ENCODE measurements around the gene TPH2. TPM values are rescaled to one million over a fixed set of nuclear protein-coding genes. Genes with fewer than 3 reads are reported as not detected.

TPH2 gene
- total RNA-seq, 1 experiment from 2014 or later: 0.11 TPM

DNA sequence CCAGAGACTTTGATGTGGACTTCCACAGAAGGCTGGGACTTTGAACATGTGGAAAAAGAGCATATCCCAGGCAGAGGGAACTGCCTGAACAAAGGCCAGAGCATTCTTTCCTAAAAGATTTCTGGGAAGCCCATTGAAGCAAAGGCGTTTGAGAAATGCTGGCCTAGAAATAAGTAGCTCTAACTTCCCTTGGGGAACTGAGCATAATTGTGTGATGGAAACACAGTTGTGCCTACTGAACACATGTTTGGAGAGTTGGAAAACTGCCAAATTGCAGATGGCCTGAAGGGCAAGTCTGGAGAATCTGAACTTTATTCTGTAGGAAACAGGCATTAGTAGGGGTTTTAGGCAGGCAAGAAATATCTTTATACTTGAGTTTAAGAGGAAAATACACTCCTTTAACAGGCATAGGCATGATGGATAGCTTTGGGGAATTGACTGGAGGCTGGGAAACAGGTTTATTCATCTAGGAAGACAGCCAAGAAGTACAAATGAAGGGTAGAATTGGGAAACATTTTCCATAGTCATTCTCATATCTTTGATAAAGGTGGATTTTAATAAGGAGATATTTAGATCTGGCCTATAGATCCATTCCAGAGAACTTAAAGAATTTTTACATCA, 134.1 kb downstream of the TPH2 start:
- H3K9me3 ChIP-seq (replicated peaks): no peaks in the 10 kb centered on the region
- H3K36me3 ChIP-seq: no peaks in the 10 kb centered on the region
- no peak overlapping the region for H3K4me3 ChIP-seq
- H3K4me1 ChIP-seq (replicated peaks): no peaks in the 10 kb centered on the region
- no peak overlapping the region for H3K27ac ChIP-seq
- H3K27me3 ChIP-seq (replicated peaks): no peaks in the 10 kb centered on the region
- no peak for DNase-seq (ENCODE audit: low read depth in 1 of 2, low spot score in 2 of 2)

DNA sequence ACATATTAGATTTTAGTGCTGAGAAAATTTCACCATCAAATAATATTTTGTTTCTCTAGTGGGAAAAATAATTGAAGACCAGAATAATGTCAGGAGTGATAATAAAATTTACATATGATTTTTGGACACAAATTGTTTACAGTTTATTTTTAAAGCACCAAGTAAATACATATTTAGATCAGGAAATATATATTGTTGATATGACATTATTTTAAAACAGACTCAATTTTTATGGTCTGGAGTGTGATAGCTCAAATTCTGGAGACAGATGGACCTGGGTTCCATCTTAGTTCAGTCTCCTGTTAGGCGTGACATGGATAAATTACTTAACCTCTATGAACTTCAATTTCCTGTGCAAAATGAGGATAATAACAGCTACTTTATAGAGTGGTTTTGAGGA, 135.4 kb downstream of the TPH2 start:
- Histone ChIP-seq H3K4me1 (replicated peaks) (no peaks in the 10 kb centered on the region), H3K9me3 (replicated peaks) (no peaks in the 10 kb centered on the region)

GRCh38 chr12:72074956-72075355, 136.3 kb downstream of the TPH2 start:
- H3K4me3 ChIP-seq: no peak overlapping the region
- no peak for DNase-seq (ENCODE audit: low read depth in 1 of 2, low spot score in 2 of 2)
- H3K27me3 ChIP-seq (replicated peaks): no peaks in the 10 kb centered on the region

More for the DNA sequence above, 135.4 kb downstream of the TPH2 start:
- Histone ChIP-seq H3K36me3 (no peaks in the 10 kb centered on the region), H3K27me3 (replicated peaks) (no peaks in the 10 kb centered on the region), H3K4me3 (no peak overlapping the region), H3K27ac (no peak overlapping the region)
- DNase-seq (ENCODE audit: low read depth in 1 of 2, low spot score in 2 of 2): no peak

DNA sequence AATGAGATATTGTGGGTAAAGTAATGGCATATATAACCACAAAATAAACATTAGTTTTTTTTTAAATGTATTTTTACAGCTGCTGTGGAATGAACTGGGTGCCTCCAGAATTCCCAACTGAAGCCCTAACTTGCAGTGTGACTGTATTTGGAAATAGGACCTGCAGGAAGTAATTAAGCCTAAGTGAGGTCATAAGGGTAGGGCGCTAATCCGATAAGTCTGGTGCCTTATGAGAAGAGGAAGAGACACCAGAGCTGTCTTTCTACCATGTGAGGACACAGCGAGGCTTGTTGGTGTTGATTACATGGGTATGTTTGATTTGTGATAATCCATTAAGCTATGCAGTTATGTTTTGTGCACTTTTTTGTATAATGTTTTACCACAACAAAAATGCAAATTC, 136.8 kb downstream of the TPH2 start:
- H3K27me3 ChIP-seq (replicated peaks): no peaks in the 10 kb centered on the region
- no peaks in the 10 kb centered on the region for H3K4me1 ChIP-seq (replicated peaks)
- H3K36me3 ChIP-seq: no peaks in the 10 kb centered on the region
- no peak for DNase-seq (ENCODE audit: low read depth in 1 of 2, low spot score in 2 of 2)
- H3K27ac ChIP-seq: no peak overlapping the region
- no peak overlapping the region for H3K4me3 ChIP-seq
- H3K9me3 ChIP-seq (replicated peaks): no peaks in the 10 kb centered on the region

More at GRCh38 chr12:72074956-72075355, 136.3 kb downstream of the TPH2 start:
- no peaks in the 10 kb centered on the region for H3K36me3 ChIP-seq
- no peaks in the 10 kb centered on the region for H3K9me3 ChIP-seq (replicated peaks)
- H3K4me1 ChIP-seq (replicated peaks): no peaks in the 10 kb centered on the region
- H3K27ac ChIP-seq: no peak overlapping the region

- no peaks in the 10 kb centered on the region for H3K36me3 ChIP-seq
- H3K9me3 ChIP-seq (replicated peaks): no peaks in the 10 kb centered on the region
- H3K27ac ChIP-seq: no peak overlapping the region
- H3K27me3 ChIP-seq (replicated peaks): no peaks in the 10 kb centered on the region
- no peaks in the 10 kb centered on the region for H3K4me1 ChIP-seq (replicated peaks)
- DNase-seq (ENCODE audit: low read depth in 1 of 2, low spot score in 2 of 2): no peak
- H3K4me3 ChIP-seq: no peak overlapping the region
Observed at GRCh38 chr12:72075891-72076557, 137.4 kb downstream of the TPH2 start.

DNA sequence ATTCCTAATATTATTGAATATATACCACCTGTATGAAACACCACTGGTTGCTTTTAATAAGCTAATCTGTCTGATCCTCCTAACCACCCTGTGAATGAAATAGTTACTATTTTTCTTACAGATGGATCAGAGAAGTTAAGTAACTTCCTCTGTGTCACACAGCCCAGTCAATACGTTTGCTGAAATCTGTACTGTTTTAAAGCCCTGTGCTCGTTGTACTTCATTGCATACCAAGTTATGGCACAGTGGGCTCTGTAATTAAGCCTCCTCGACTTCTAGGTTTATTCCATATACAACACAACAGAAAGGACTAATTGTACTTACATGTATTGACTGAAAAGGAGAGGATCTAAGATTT, 137.9 kb downstream of the TPH2 start:
- no peak for DNase-seq (ENCODE audit: low read depth in 1 of 2, low spot score in 2 of 2)
- H3K4me1 ChIP-seq (replicated peaks): no peaks in the 10 kb centered on the region
- H3K9me3 ChIP-seq (replicated peaks): no peaks in the 10 kb centered on the region
- no peak overlapping the region for H3K27ac ChIP-seq
- no peak overlapping the region for H3K4me3 ChIP-seq
- H3K27me3 ChIP-seq (replicated peaks): no peaks in the 10 kb centered on the region
- H3K36me3 ChIP-seq: no peaks in the 10 kb centered on the region

DNA sequence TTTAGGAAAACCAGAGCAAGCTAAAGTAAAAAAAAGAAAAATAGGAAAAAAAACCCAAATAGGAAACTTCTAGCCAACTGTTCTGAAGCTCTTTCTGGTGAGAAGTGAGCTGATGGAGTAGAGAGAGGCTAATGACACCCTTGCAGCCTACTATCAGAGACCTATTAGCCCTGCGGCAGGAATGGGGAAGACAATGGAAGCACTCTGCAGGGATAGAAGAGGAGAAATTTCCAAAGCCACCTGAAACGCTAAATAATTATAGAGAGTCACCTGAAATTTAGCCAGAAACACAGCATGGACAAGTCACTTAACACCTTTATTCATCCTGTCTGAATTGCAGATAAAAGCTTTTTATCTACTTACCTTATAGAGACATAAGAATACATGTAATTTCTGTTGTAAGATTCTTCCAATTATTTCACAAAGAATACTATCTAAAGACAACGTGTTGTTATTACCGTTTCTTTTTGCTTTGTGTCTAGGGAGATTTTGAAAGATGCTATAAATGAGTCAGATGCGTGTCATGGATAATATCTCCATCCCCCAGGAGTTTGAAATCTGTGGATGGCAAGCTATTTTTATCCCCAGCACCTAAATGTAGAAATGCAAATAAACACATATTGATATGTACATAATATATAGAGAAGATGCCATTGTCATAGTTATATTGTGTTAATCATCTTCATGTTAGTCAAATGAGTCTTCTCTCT, 138.6 kb downstream of the TPH2 start:
- Histone ChIP-seq H3K4me3 (no peak overlapping the region), H3K36me3 (no peaks in the 10 kb centered on the region), H3K9me3 (replicated peaks) (no peaks in the 10 kb centered on the region), H3K27me3 (replicated peaks) (no peaks in the 10 kb centered on the region), H3K4me1 (replicated peaks) (no peaks in the 10 kb centered on the region), H3K27ac (no peak overlapping the region)
- no peak for DNase-seq (ENCODE audit: low read depth in 1 of 2, low spot score in 2 of 2)

- Histone ChIP-seq H3K27me3 (replicated peaks) (no peaks in the 10 kb centered on the region), H3K4me3 (no peak overlapping the region), H3K36me3 (no peaks in the 10 kb centered on the region), H3K27ac (no peak overlapping the region), H3K4me1 (replicated peaks) (no peaks in the 10 kb centered on the region), H3K9me3 (replicated peaks) (no peaks in the 10 kb centered on the region)
- DNase-seq (ENCODE audit: low read depth in 1 of 2, low spot score in 2 of 2): no peak
Observed at GRCh38 chr12:72081777-72082176, 143.1 kb downstream of the TPH2 start.

Other genes starting within 250 kb of the TPH2 start
- 19.2 and 56.8 TPM in 2 replicates for gene RAB21, start 184.0 kb upstream of the TPH2 start, total RNA-seq (2014; rRNA removed; shearing (Covaris generic))
- gene TBC1D15, start 99.1 kb upstream of the TPH2 start, total RNA-seq (2014; rRNA removed; shearing (Covaris generic)): 9.0 and 9.7 TPM in 2 replicates

Data from SJSA1 (cell line).